ENCODE measurements around the gene SERGEF. TPM values are rescaled to one million over a fixed set of nuclear protein-coding genes. Genes with fewer than 3 reads are reported as not detected.

Gene SERGEF
- total and polyA plus RNA-seq, 7 experiments from 2014 or later, result 35.0 to 93.5 (median 53.7) TPM

DNA sequence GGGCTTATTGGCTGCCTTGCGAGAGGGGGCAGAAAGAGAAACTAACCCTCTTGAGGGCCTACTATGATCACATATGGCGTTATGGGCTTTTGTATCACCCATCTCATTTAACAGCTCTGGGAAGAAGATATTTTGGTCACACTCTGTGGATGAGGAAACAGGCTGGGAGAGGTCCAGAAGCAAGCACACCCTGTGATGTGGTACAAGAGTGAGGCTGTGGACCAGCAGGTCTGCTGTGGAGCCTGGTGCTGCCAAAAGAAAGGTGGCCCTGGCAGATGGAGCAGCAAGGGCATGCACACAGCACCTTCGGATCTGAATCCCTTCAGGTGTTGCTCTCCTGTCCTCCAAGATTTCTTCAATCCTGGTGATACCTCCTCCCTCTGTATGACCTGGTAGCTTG is 214.1 kb downstream of the SERGEF start:
- ATAC-seq (no peak), DNase-seq (no peak)
- H3K36me3 Mint-ChIP-seq, result peaks cover 0 to 57% (median 25%) of the 10 kb centered on the region in 5 donors
- no peak overlapping the region for H3K27ac ChIP-seq (ENCODE audit: low read depth, low read length)
- no peaks in the 10 kb centered on the region for H3K27me3 ChIP-seq (ENCODE audit: control insufficient read depth in 2 of 2, insufficient read depth in 2 of 2, low read length in 2 of 2)
- H3K4me3 ChIP-seq (ENCODE audit: low read length), result no peak overlapping the region
- peaks cover 0 to 2% (median 0%) of the 10 kb centered on the region in 11 donors for H3K9me3 Mint-ChIP-seq
- H3K9me3 ChIP-seq (ENCODE audit: control insufficient read depth in 2 of 3, low read length in 3 of 3), result no peaks in the 10 kb centered on the region
- ChIA-PET CTCF (no interaction called here), POLR2A (no interaction called here)
- no peak overlapping the region for H3K4me3 Mint-ChIP-seq
- H3K27me3 Mint-ChIP-seq, result no peaks in the 10 kb centered on the region
- intact Hi-C loops (cut with micrococcal nuclease), result no loop called here
- no peaks in the 10 kb centered on the region for H3K4me1 Mint-ChIP-seq
- H3K36me3 ChIP-seq (ENCODE audit: control insufficient read depth in 2 of 3, insufficient read depth in 3 of 3, low read length in 3 of 3), result no peaks in the 10 kb centered on the region
- no peaks in the 10 kb centered on the region for H3K4me1 ChIP-seq (ENCODE audit: control insufficient read depth in 2 of 2, insufficient read depth in 2 of 2, low read length in 2 of 2)
- H3K27ac Mint-ChIP-seq, result no peak overlapping the region

DNA sequence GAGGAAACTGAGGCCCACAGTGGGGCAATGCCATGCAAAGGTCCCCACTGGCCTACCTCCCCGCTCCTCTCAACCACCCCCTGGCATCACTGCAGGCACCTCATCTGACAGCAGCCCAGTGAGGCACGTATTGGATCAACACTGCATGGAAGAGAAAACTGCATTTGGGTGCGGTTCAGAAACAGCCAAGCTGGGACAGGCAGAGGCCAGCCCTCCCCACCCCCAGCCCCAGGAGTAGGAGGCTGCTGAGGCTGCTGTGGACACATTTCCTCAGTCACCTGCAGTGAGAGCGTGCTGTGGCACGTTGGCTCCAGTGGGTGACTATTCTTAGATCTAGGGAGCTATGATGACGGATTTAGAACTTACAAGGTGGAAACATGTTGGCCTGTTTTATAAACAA is 214.6 kb downstream of the SERGEF start:
- POLR2A ChIA-PET, result no interaction called here
- DNase-seq (no peak), ATAC-seq (no peak)
- CTCF ChIA-PET, result no interaction called here
- Mint-ChIP-seq H3K9me3 (peaks cover 0 to 2% (median 0%) of the 10 kb centered on the region in 11 donors), H3K27ac (no peak overlapping the region), H3K27me3 (no peaks in the 10 kb centered on the region), H3K4me3 (no peak overlapping the region), H3K36me3 (peaks cover 0 to 53% (median 25%) of the 10 kb centered on the region in 5 donors), H3K4me1 (no peaks in the 10 kb centered on the region)
- H3K36me3 ChIP-seq (ENCODE audit: control insufficient read depth in 2 of 3, insufficient read depth in 3 of 3, low read length in 3 of 3), result no peaks in the 10 kb centered on the region
- H3K4me3 ChIP-seq (ENCODE audit: low read length), result no peak overlapping the region
- no peaks in the 10 kb centered on the region for H3K4me1 ChIP-seq (ENCODE audit: control insufficient read depth in 2 of 2, insufficient read depth in 2 of 2, low read length in 2 of 2)
- H3K27me3 ChIP-seq (ENCODE audit: control insufficient read depth in 2 of 2, insufficient read depth in 2 of 2, low read length in 2 of 2), result no peaks in the 10 kb centered on the region
- H3K9me3 ChIP-seq (ENCODE audit: control insufficient read depth in 2 of 3, low read length in 3 of 3), result no peaks in the 10 kb centered on the region
- H3K27ac ChIP-seq (ENCODE audit: low read depth, low read length), result no peak overlapping the region
- intact Hi-C loops (cut with micrococcal nuclease), result no loop called here

DNA sequence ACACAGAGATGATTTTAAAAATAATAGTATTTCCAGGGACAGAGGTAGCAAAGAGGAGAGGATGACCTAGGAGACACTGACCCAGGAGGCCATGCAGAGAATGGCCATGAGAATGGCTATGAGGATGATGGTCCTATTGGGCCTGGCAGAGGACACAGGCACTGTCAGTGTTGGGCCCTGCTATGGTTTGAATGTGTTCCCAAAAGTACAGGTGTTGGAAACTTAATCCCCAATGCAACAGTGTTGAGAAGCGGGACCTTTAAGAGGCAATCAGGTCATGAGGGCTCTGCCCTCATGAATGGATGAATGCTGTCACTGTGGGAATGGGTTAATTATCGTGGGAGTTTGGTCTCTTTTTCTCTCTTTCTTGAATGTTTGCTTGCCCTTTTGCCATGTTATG is 216.7 kb downstream of the SERGEF start:
- ATAC-seq, result no peak
- no peak overlapping the region for H3K4me3 ChIP-seq (ENCODE audit: low read length)
- Mint-ChIP-seq H3K9me3 (peaks cover 0 to under 1% (median 0%) of the 10 kb centered on the region in 11 donors), H3K27me3 (no peaks in the 10 kb centered on the region), H3K36me3 (peaks cover 0 to 43% (median 21%) of the 10 kb centered on the region in 5 donors), H3K4me1 (no peaks in the 10 kb centered on the region), H3K27ac (no peak overlapping the region), H3K4me3 (no peak overlapping the region)
- intact Hi-C loops (cut with micrococcal nuclease), result no loop called here
- H3K36me3 ChIP-seq (ENCODE audit: control insufficient read depth in 2 of 3, insufficient read depth in 3 of 3, low read length in 3 of 3), result no peaks in the 10 kb centered on the region
- DNase-seq, result no peak
- ChIA-PET CTCF (no interaction called here), POLR2A (no interaction called here)
- H3K4me1 ChIP-seq (ENCODE audit: control insufficient read depth in 2 of 2, insufficient read depth in 2 of 2, low read length in 2 of 2), result no peaks in the 10 kb centered on the region
- H3K9me3 ChIP-seq (ENCODE audit: control insufficient read depth in 2 of 3, low read length in 3 of 3), result no peaks in the 10 kb centered on the region
- no peaks in the 10 kb centered on the region for H3K27me3 ChIP-seq (ENCODE audit: control insufficient read depth in 2 of 2, insufficient read depth in 2 of 2, low read length in 2 of 2)
- no peak overlapping the region for H3K27ac ChIP-seq (ENCODE audit: low read depth, low read length)

DNA sequence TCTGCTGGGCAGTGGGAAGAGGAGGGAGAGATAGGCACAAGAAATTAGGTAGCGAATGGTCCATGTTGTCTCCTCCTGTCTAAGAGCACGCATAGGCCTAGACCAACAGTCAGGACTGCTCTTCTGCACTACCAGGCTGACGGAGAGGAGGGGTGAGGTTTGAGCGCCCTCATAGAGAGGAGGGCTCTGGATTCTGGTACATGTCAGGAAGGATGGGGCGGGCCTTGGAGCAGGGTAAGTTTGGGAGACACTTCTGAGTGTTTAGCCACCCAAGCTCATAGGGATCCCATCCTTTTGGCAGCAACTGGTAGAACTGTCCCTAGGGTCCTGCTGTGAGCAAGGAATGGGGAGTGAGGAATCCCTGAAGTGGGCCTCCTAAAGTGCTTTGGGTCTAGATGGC is 217.9 kb downstream of the SERGEF start:
- intact Hi-C loops (cut with micrococcal nuclease), result no loop called here
- H3K27me3 ChIP-seq (ENCODE audit: control insufficient read depth in 2 of 2, insufficient read depth in 2 of 2, low read length in 2 of 2), result no peaks in the 10 kb centered on the region
- DNase-seq, result no peak
- H3K9me3 ChIP-seq (ENCODE audit: control insufficient read depth in 2 of 3, low read length in 3 of 3), result no peaks in the 10 kb centered on the region
- H3K4me1 ChIP-seq (ENCODE audit: control insufficient read depth in 2 of 2, insufficient read depth in 2 of 2, low read length in 2 of 2), result no peaks in the 10 kb centered on the region
- POLR2A ChIA-PET, result no interaction called here
- no peak for ATAC-seq
- Mint-ChIP-seq H3K27ac (no peak overlapping the region), H3K36me3 (peaks cover 0 to 44% (median 20%) of the 10 kb centered on the region in 5 donors), H3K4me1 (no peaks in the 10 kb centered on the region), H3K27me3 (no peaks in the 10 kb centered on the region), H3K9me3 (no peaks in the 10 kb centered on the region), H3K4me3 (no peak overlapping the region)
- CTCF ChIA-PET, result no interaction called here
- no peaks in the 10 kb centered on the region for H3K36me3 ChIP-seq (ENCODE audit: control insufficient read depth in 2 of 3, insufficient read depth in 3 of 3, low read length in 3 of 3)
- H3K27ac ChIP-seq (ENCODE audit: low read depth, low read length), result no peak overlapping the region
- no peak overlapping the region for H3K4me3 ChIP-seq (ENCODE audit: low read length)

DNA sequence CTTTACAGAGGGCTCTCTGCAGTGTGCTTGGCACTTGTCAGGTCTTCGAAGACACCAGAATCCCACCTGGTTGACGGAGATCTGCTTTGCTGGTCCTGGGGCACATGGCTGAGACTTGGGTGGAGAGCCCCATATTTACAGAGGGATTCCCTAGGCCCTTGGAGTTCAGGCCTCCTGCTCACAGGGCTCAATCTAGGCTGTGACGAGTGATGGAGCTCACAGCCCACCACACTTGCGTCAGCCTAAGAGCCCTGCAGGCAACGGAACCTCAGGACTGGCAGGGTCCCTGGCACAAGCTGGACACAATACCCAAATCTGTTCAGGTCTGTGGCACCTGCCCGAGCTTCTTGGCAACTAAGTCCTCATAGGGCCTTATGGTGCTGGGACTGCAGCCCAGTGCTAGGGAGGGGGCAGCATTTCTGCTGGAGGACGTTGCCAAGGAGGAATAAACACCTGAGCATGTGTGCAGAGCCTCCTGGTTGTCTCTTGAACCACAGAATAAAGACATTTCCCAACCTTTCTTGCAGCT is 219.1 kb downstream of the SERGEF start:
- H3K4me3 ChIP-seq (ENCODE audit: low read length), result no peak overlapping the region
- H3K4me3 Mint-ChIP-seq, result no peak overlapping the region
- H3K4me1 Mint-ChIP-seq, result peaks cover 0 to 6% (median 0%) of the 10 kb centered on the region in 7 donors
- no peaks in the 10 kb centered on the region for H3K27me3 ChIP-seq (ENCODE audit: control insufficient read depth in 2 of 2, insufficient read depth in 2 of 2, low read length in 2 of 2)
- no peaks in the 10 kb centered on the region for H3K27me3 Mint-ChIP-seq
- peaks cover 0 to 2% (median 0%) of the 10 kb centered on the region in 11 donors for H3K9me3 Mint-ChIP-seq
- H3K27ac Mint-ChIP-seq, result no peak overlapping the region
- CTCF ChIA-PET, result no interaction called here
- no peak for ATAC-seq
- no peaks in the 10 kb centered on the region for H3K36me3 ChIP-seq (ENCODE audit: control insufficient read depth in 2 of 3, insufficient read depth in 3 of 3, low read length in 3 of 3)
- H3K9me3 ChIP-seq (ENCODE audit: control insufficient read depth in 2 of 3, low read length in 3 of 3), result no peaks in the 10 kb centered on the region
- intact Hi-C loops (cut with micrococcal nuclease), result no loop called here
- POLR2A ChIA-PET, result no interaction called here
- H3K27ac ChIP-seq (ENCODE audit: low read depth, low read length), result no peak overlapping the region
- H3K36me3 Mint-ChIP-seq, result peaks cover 0 to 43% (median 17%) of the 10 kb centered on the region in 5 donors
- DNase-seq, result no peak
- H3K4me1 ChIP-seq (ENCODE audit: control insufficient read depth in 2 of 2, insufficient read depth in 2 of 2, low read length in 2 of 2), result no peaks in the 10 kb centered on the region

DNA sequence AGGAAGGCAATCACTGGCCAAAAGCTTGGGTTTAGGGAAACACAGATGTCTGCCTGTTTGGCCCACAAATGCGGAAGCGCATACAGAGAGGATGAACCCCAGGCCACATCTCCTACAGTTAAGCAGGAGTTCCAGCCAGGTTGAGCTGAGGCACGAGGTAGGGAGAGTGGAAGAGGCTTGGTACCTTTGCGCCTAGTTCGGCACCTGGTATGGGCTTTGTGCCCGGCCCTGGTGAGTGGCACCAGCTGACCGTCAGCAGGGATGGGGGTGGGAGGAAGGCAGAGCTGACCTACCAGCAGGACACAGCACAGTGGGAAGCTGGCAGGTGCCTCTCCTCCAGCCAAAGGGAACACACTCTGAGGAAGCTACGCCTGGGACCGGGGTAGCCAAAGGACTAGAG is 220.7 kb downstream of the SERGEF start:
- H3K4me3 Mint-ChIP-seq, result no peak overlapping the region
- H3K4me1 Mint-ChIP-seq, result peaks cover 0 to 8% (median 0%) of the 10 kb centered on the region in 7 donors
- Histone ChIP-seq H3K27me3 (ENCODE audit: control insufficient read depth in 2 of 2, insufficient read depth in 2 of 2, low read length in 2 of 2) (no peaks in the 10 kb centered on the region), H3K4me3 (ENCODE audit: low read length) (no peak overlapping the region), H3K9me3 (ENCODE audit: control insufficient read depth in 2 of 3, low read length in 3 of 3) (no peaks in the 10 kb centered on the region), H3K4me1 (ENCODE audit: control insufficient read depth in 2 of 2, insufficient read depth in 2 of 2, low read length in 2 of 2) (no peaks in the 10 kb centered on the region), H3K36me3 (ENCODE audit: control insufficient read depth in 2 of 3, insufficient read depth in 3 of 3, low read length in 3 of 3) (no peaks in the 10 kb centered on the region), H3K27ac (ENCODE audit: low read depth, low read length) (no peak overlapping the region)
- H3K36me3 Mint-ChIP-seq, result peaks cover 0 to 43% (median 27%) of the 10 kb centered on the region in 5 donors
- ChIA-PET POLR2A (no interaction called here), CTCF (no interaction called here)
- intact Hi-C loops (cut with micrococcal nuclease), result no loop called here
- peaks cover 0 to 5% (median 0%) of the 10 kb centered on the region in 11 donors for H3K9me3 Mint-ChIP-seq
- H3K27me3 Mint-ChIP-seq, result no peaks in the 10 kb centered on the region
- ATAC-seq (no peak), DNase-seq (no peak)
- no peak overlapping the region for H3K27ac Mint-ChIP-seq

DNA sequence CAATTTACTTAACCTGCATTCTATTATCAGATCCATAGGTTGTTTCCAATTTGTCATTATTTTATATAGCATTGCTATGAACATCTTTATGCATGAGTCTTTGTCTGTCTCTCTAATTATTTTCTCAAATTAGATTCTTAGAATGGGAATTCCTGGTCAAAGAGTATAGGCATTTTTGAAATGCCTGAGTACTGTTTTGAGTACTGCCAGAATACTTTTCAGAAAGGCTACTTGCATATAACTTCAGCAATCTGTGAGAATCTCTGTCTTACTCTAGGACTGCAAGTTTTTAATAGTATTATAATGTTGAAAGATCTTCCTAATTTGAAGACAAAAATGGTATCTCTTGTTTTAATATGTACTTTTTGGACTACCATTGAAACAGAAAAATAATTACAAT is 221.7 kb downstream of the SERGEF start:
- Histone ChIP-seq H3K27me3 (ENCODE audit: control insufficient read depth in 2 of 2, insufficient read depth in 2 of 2, low read length in 2 of 2) (no peaks in the 10 kb centered on the region), H3K4me3 (ENCODE audit: low read length) (no peak overlapping the region), H3K9me3 (ENCODE audit: control insufficient read depth in 2 of 3, low read length in 3 of 3) (no peaks in the 10 kb centered on the region), H3K27ac (ENCODE audit: low read depth, low read length) (no peak overlapping the region), H3K4me1 (ENCODE audit: control insufficient read depth in 2 of 2, insufficient read depth in 2 of 2, low read length in 2 of 2) (no peaks in the 10 kb centered on the region), H3K36me3 (ENCODE audit: control insufficient read depth in 2 of 3, insufficient read depth in 3 of 3, low read length in 3 of 3) (peaks cover 0 to 3% (median 0%) of the 10 kb centered on the region in 3 experiments)
- Mint-ChIP-seq H3K36me3 (peaks cover 0 to 35% (median 31%) of the 10 kb centered on the region in 5 donors), H3K27ac (no peak overlapping the region), H3K9me3 (peaks cover 0 to 5% (median 0%) of the 10 kb centered on the region in 11 donors), H3K27me3 (no peaks in the 10 kb centered on the region), H3K4me1 (peaks cover 0 to 8% (median 0%) of the 10 kb centered on the region in 7 donors), H3K4me3 (no peak overlapping the region)
- no peak for DNase-seq
- ChIA-PET POLR2A (no interaction called here), CTCF (no interaction called here)
- no peak for ATAC-seq
- intact Hi-C loops (cut with micrococcal nuclease), result no loop called here
